GM23338 (cell line): ENCODE results near the gene ALKBH1. TPM values are rescaled to one million over a fixed set of nuclear protein-coding genes. Genes with fewer than 3 reads are reported as not detected.

Experiments
- ATAC-seq: fragments of 200-7000 bp; cut with Tn5 transposase; 3 replicates; pipeline ENCODE4 v1.9.1; 2020
- DNase-seq: peaks from one replicate; pipeline ENCODE4 v3.0.0-alpha.2; 2015; ENCODE audit warnings: low spot score
- H2AFZ ChIP-seq: fragments of 200-600 bp; sonication (generic); 2 replicates; pipeline ENCODE4 v1.8.0; 2016; ENCODE audit warnings: antibody characterized with exemption, mild to moderate bottlenecking, moderate library complexity
- H3F3A ChIP-seq: fragments of 200-600 bp; sonication (generic); replicated peaks from 2 replicates; pipeline ENCODE4 v1.8.0; 2017; ENCODE audit warnings: antibody characterized with exemption, mixed run types, low read depth
- H3K27ac ChIP-seq: fragments of 200-600 bp; sonication (generic); 2 replicates; pipeline ENCODE4 v1.6.1; 2016; ENCODE audit warnings: low read depth
- H3K27me3 ChIP-seq: fragments of 200-600 bp; sonication (generic); 2 replicates; pipeline ENCODE4 v1.8.0; 2016; ENCODE audit warnings: mild to moderate bottlenecking, mixed run types, moderate library complexity; ENCODE audit not compliant: insufficient read depth
- H3K36me3 ChIP-seq: fragments of 200-600 bp; sonication (generic); 2 replicates; pipeline ENCODE4 v1.8.0; 2016; ENCODE audit warnings: mild to moderate bottlenecking; ENCODE audit not compliant: insufficient read depth
- H3K4me1 ChIP-seq: fragments of 200-600 bp; sonication (generic); 2 replicates; pipeline ENCODE4 v1.8.0; 2016; ENCODE audit warnings: mild to moderate bottlenecking, moderate library complexity; ENCODE audit not compliant: insufficient read depth
- H3K4me2 ChIP-seq: fragments of 200-600 bp; sonication (generic); 2 replicates; pipeline ENCODE4 v1.7.1; 2017; ENCODE audit warnings: mixed run types
- H3K4me3 ChIP-seq: fragments of 200-600 bp; sonication (generic); 2 replicates; pipeline ENCODE4 v1.6.1; 2016; ENCODE audit warnings: mixed run types
- H3K79me2 ChIP-seq: fragments of 200-600 bp; sonication (generic); replicated peaks from 2 replicates; pipeline ENCODE4 v1.8.0; 2017; ENCODE audit warnings: mild to moderate bottlenecking; ENCODE audit not compliant: insufficient read depth
- H3K9me2 ChIP-seq: fragments of 200-600 bp; sonication (generic); 2 replicates; pipeline ENCODE4 v1.8.0; 2017; ENCODE audit not compliant: insufficient read depth
- H4K20me1 ChIP-seq: fragments of 200-600 bp; sonication (generic); replicated peaks from 2 replicates; pipeline ENCODE4 v1.8.0; 2017; ENCODE audit warnings: mild to moderate bottlenecking; ENCODE audit not compliant: insufficient read depth
- H3K27ac Mint-ChIP-seq: 2 replicates; pipeline ENCODE4 v1.8.0; 2020; ENCODE audit warnings: inconsistent platforms, mild to moderate bottlenecking, moderate library complexity, mixed read lengths
- H3K27me3 Mint-ChIP-seq: 3 replicates; pipeline ENCODE4 v1.8.0; 2022; ENCODE audit warnings: low read depth, mild to moderate bottlenecking, moderate library complexity, mixed read lengths, inconsistent platforms; ENCODE audit not compliant: insufficient read depth, poor library complexity
- H3K36me3 Mint-ChIP-seq: 3 replicates; pipeline ENCODE4 v1.8.0; 2021; ENCODE audit warnings: low read depth, mild to moderate bottlenecking, inconsistent platforms, moderate library complexity, mixed read lengths
- H3K4me1 Mint-ChIP-seq: 3 replicates; pipeline ENCODE4 v1.8.0; 2020; ENCODE audit warnings: mild to moderate bottlenecking, inconsistent platforms, mixed read lengths
- H3K4me3 Mint-ChIP-seq: 3 replicates; pipeline ENCODE4 v1.8.0; 2021; ENCODE audit warnings: moderate library complexity, mild to moderate bottlenecking, inconsistent platforms, mixed read lengths
- H3K9me3 Mint-ChIP-seq: 3 replicates; pipeline ENCODE4 v1.8.0; 2020; ENCODE audit warnings: moderate library complexity, mild to moderate bottlenecking, inconsistent platforms, mixed read lengths
- CREB1 ChIP-seq: fragments of 250-450 bp; sonication (Bioruptor Pico); IDR thresholded peaks from 2 replicates; pipeline ENCODE4 v1.5.0; 2020; ENCODE audit warnings: low read depth, mild to moderate bottlenecking, moderate library complexity
- EZH2 ChIP-seq: fragments of 200-600 bp; sonication (generic); IDR thresholded peaks from one replicate; pipeline ENCODE4 v1.8.0; 2017; ENCODE audit warnings: antibody characterized with exemption, mild to moderate bottlenecking, low read depth; ENCODE audit not compliant: unreplicated experiment
- EZH2phosphoT487 ChIP-seq: fragments of 200-600 bp; sonication (generic); IDR thresholded peaks from one replicate; pipeline ENCODE4 v1.8.1; 2018; ENCODE audit warnings: antibody characterized with exemption; ENCODE audit not compliant: unreplicated experiment
- NANOG ChIP-seq: IDR thresholded peaks from 2 replicates; pipeline ENCODE4 v1.6.1; 2016; ENCODE audit warnings: antibody characterized with exemption, borderline replicate concordance
- POLR2AphosphoS5 ChIP-seq: IDR thresholded peaks from 2 replicates; pipeline ENCODE4 v1.6.1; 2016; ENCODE audit warnings: antibody characterized with exemption, low read depth
- STAT1 ChIP-seq: IDR thresholded peaks from one replicate; pipeline ENCODE4 v1.6.1; 2016; ENCODE audit warnings: antibody characterized with exemption; ENCODE audit not compliant: unreplicated experiment
- ZNF114 ChIP-seq: fragments of 250-450 bp; sonication (Bioruptor Pico); IDR thresholded peaks from 2 replicates; pipeline ENCODE4 v1.5.0; 2020; ENCODE audit warnings: mild to moderate bottlenecking, moderate library complexity
- ZNF331 ChIP-seq: fragments of 250-450 bp; sonication (Bioruptor Pico); IDR thresholded peaks from 2 replicates; pipeline ENCODE4 v1.5.0; 2020; ENCODE audit warnings: low read depth, mild to moderate bottlenecking, moderate library complexity
- polyA plus RNA-seq: library from polyadenylated mRNA; unstranded; fragments of >200 nt; fragmentation: Nextera tagmentation; extraction: Ambion mirVana; gene quantifications from 2 replicates; pipeline ENCODE4 v1.2.1, GENCODE V29; 2016
- total RNA-seq: library from RNA; depleted of rRNA; stranded (reverse); fragments of >200 nt; shearing (Covaris generic); gene quantifications from 2 replicates; pipeline ENCODE4 v1.2.3, GENCODE V29; 2014
- TF ChIP-seq, protein P1 (sequence below), 2 experiments: fragments of 200-600 bp in 1 of 2; sonication (generic) in 1 of 2; conservative IDR thresholded peaks; 2 replicates each; pipeline versions ENCODE4 v1.5.1 to v1.6.1; 2016 to 2017; ENCODE audit warnings: antibody characterized with exemption in 2 of 2, low read depth in 2 of 2, mild to moderate bottlenecking in 2 of 2, moderate library complexity in 1 of 2
- TF ChIP-seq, protein P2 (sequence below): IDR thresholded peaks from one replicate; pipeline ENCODE4 v1.6.1; 2018; ENCODE audit warnings: antibody characterized with exemption; ENCODE audit not compliant: unreplicated experiment
- TF ChIP-seq, protein P3 (sequence below): fragments of 250-450 bp; sonication (Bioruptor Pico); IDR thresholded peaks from 2 replicates; pipeline ENCODE4 v1.5.0; 2020; ENCODE audit warnings: mild to moderate bottlenecking, moderate library complexity
- TF ChIP-seq, protein P4 (sequence below): IDR thresholded peaks from 2 replicates; pipeline ENCODE4 v1.6.1; 2016; ENCODE audit warnings: antibody characterized with exemption

Gene ALKBH1
- total and polyA plus RNA-seq, 2 experiments from 2014 or later, result 13.0 to 22.2 TPM

DNA sequence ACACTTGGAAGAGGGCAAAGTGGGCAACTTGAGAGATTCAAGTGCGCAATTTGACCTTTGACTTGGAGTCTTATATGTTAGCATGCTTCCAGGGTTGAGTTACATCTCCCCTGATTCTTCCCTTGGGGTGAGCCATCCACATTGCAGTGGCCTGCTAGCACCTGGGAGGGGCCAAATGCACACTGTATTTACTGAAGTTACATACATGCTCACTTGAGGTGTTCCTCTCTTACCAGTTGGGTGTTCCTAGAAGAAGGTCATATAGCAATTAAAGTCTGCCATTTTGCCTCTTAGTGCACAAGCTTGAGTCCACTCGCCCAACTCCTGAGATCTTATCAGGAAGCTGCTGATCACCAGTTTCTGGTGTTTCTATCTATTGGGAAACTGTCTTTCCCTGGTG, 77.7 kb downstream of the ALKBH1 start:
- Histone ChIP-seq H3K79me2 (no peaks in the 10 kb centered on the region), H3K4me2 (no peak overlapping the region), H3K27me3 (no peaks in the 10 kb centered on the region), H3K4me3 (no peak overlapping the region), H4K20me1 (no peaks in the 10 kb centered on the region), H3F3A (no peaks in the 10 kb centered on the region), H3K4me1 (no peaks in the 10 kb centered on the region), H3K9me2 (0 out of 2 replicates have a peak, but pooled peaks cover 3% of the 10 kb centered on the region), H3K27ac (no peak overlapping the region), H3K36me3 (peaks cover 10% of the 10 kb centered on the region; the same call in 1 of the 2 replicates), H2AFZ (no peak overlapping the region)
- no peak overlapping the region for H3K27ac Mint-ChIP-seq
- no peak for ATAC-seq
- TF ChIP-seq STAT1, result no peak
- TF ChIP-seq, protein P1, sequence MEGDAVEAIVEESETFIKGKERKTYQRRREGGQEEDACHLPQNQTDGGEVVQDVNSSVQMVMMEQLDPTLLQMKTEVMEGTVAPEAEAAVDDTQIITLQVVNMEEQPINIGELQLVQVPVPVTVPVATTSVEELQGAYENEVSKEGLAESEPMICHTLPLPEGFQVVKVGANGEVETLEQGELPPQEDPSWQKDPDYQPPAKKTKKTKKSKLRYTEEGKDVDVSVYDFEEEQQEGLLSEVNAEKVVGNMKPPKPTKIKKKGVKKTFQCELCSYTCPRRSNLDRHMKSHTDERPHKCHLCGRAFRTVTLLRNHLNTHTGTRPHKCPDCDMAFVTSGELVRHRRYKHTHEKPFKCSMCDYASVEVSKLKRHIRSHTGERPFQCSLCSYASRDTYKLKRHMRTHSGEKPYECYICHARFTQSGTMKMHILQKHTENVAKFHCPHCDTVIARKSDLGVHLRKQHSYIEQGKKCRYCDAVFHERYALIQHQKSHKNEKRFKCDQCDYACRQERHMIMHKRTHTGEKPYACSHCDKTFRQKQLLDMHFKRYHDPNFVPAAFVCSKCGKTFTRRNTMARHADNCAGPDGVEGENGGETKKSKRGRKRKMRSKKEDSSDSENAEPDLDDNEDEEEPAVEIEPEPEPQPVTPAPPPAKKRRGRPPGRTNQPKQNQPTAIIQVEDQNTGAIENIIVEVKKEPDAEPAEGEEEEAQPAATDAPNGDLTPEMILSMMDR (conservative IDR thresholded peaks at IDR 0.05; ENCODE audit: low read depth in 2 of 2), result no peak
- no peak for TF ChIP-seq EZH2
- TF ChIP-seq, protein P2, sequence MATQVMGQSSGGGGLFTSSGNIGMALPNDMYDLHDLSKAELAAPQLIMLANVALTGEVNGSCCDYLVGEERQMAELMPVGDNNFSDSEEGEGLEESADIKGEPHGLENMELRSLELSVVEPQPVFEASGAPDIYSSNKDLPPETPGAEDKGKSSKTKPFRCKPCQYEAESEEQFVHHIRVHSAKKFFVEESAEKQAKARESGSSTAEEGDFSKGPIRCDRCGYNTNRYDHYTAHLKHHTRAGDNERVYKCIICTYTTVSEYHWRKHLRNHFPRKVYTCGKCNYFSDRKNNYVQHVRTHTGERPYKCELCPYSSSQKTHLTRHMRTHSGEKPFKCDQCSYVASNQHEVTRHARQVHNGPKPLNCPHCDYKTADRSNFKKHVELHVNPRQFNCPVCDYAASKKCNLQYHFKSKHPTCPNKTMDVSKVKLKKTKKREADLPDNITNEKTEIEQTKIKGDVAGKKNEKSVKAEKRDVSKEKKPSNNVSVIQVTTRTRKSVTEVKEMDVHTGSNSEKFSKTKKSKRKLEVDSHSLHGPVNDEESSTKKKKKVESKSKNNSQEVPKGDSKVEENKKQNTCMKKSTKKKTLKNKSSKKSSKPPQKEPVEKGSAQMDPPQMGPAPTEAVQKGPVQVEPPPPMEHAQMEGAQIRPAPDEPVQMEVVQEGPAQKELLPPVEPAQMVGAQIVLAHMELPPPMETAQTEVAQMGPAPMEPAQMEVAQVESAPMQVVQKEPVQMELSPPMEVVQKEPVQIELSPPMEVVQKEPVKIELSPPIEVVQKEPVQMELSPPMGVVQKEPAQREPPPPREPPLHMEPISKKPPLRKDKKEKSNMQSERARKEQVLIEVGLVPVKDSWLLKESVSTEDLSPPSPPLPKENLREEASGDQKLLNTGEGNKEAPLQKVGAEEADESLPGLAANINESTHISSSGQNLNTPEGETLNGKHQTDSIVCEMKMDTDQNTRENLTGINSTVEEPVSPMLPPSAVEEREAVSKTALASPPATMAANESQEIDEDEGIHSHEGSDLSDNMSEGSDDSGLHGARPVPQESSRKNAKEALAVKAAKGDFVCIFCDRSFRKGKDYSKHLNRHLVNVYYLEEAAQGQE, result no peak
- TF ChIP-seq NANOG, result no peak
- TF ChIP-seq ZNF331 (CRISPR knock-in tag), result no peak
- no peak for TF ChIP-seq ZNF114 (CRISPR knock-in tag)
- no peak for TF ChIP-seq POLR2AphosphoS5
- no peak for TF ChIP-seq EZH2phosphoT487
- TF ChIP-seq CREB1 (CRISPR knock-in tag), result no peak
- TF ChIP-seq, protein P3, sequence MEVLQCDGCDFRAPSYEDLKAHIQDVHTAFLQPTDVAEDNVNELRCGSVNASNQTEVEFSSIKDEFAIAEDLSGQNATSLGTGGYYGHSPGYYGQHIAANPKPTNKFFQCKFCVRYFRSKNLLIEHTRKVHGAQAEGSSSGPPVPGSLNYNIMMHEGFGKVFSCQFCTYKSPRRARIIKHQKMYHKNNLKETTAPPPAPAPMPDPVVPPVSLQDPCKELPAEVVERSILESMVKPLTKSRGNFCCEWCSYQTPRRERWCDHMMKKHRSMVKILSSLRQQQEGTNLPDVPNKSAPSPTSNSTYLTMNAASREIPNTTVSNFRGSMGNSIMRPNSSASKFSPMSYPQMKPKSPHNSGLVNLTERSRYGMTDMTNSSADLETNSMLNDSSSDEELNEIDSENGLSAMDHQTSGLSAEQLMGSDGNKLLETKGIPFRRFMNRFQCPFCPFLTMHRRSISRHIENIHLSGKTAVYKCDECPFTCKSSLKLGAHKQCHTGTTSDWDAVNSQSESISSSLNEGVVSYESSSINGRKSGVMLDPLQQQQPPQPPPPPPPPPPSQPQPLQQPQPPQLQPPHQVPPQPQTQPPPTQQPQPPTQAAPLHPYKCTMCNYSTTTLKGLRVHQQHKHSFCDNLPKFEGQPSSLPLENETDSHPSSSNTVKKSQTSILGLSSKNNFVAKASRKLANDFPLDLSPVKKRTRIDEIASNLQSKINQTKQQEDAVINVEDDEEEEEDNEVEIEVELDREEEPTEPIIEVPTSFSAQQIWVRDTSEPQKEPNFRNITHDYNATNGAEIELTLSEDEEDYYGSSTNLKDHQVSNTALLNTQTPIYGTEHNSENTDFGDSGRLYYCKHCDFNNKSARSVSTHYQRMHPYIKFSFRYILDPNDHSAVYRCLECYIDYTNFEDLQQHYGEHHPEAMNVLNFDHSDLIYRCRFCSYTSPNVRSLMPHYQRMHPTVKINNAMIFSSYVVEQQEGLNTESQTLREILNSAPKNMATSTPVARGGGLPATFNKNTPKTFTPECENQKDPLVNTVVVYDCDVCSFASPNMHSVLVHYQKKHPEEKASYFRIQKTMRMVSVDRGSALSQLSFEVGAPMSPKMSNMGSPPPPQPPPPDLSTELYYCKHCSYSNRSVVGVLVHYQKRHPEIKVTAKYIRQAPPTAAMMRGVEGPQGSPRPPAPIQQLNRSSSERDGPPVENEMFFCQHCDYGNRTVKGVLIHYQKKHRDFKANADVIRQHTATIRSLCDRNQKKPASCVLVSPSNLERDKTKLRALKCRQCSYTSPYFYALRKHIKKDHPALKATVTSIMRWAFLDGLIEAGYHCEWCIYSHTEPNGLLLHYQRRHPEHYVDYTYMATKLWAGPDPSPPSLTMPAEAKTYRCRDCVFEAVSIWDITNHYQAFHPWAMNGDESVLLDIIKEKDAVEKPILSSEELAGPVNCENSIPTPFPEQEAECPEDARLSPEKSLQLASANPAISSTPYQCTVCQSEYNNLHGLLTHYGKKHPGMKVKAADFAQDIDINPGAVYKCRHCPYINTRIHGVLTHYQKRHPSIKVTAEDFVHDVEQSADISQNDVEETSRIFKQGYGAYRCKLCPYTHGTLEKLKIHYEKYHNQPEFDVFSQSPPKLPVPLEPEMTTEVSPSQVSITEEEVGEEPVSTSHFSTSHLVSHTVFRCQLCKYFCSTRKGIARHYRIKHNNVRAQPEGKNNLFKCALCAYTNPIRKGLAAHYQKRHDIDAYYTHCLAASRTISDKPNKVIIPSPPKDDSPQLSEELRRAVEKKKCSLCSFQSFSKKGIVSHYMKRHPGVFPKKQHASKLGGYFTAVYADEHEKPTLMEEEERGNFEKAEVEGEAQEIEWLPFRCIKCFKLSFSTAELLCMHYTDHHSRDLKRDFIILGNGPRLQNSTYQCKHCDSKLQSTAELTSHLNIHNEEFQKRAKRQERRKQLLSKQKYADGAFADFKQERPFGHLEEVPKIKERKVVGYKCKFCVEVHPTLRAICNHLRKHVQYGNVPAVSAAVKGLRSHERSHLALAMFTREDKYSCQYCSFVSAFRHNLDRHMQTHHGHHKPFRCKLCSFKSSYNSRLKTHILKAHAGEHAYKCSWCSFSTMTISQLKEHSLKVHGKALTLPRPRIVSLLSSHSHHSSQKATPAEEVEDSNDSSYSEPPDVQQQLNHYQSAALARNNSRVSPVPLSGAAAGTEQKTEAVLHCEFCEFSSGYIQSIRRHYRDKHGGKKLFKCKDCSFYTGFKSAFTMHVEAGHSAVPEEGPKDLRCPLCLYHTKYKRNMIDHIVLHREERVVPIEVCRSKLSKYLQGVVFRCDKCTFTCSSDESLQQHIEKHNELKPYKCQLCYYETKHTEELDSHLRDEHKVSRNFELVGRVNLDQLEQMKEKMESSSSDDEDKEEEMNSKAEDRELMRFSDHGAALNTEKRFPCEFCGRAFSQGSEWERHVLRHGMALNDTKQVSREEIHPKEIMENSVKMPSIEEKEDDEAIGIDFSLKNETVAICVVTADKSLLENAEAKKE, result no peak
- TF ChIP-seq, protein P4, sequence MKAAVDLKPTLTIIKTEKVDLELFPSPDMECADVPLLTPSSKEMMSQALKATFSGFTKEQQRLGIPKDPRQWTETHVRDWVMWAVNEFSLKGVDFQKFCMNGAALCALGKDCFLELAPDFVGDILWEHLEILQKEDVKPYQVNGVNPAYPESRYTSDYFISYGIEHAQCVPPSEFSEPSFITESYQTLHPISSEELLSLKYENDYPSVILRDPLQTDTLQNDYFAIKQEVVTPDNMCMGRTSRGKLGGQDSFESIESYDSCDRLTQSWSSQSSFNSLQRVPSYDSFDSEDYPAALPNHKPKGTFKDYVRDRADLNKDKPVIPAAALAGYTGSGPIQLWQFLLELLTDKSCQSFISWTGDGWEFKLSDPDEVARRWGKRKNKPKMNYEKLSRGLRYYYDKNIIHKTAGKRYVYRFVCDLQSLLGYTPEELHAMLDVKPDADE, result no peak
- H3K4me1 Mint-ChIP-seq, result no peaks in the 10 kb centered on the region
- peaks cover 55% of the 10 kb centered on the region for H3K9me3 Mint-ChIP-seq
- H3K27me3 Mint-ChIP-seq, result peaks cover 5% of the 10 kb centered on the region
- H3K36me3 Mint-ChIP-seq, result peaks cover 16% of the 10 kb centered on the region; the same call in 2 of the 3 replicates
- no peak for DNase-seq
- no peak overlapping the region for H3K4me3 Mint-ChIP-seq
